GM21576 (cell line): ENCODE measurements around the gene GFRA1.

Source experiments
- ATAC-seq: cut with Tn5 transposase; IDR thresholded peaks from one replicate; pipeline ENCODE4 v1.9.1; 2021; ENCODE audit warnings: mild to moderate bottlenecking, moderate library complexity; ENCODE audit not compliant: unreplicated experiment

GFRA1 gene

GRCh38 chr10:116201670-116202430, 71.2 kb downstream of the GFRA1 start:
- ATAC-seq: no peak

GRCh38 chr10:116201011-116201410, 72.0 kb downstream of the GFRA1 start:
- no peak for ATAC-seq

- ATAC-seq: no peak
These were observed 74.3 kb downstream of the GFRA1 start for GRCh38 chr10:116198676-116199035.

- no peak for ATAC-seq
These were observed 74.9 kb downstream of the GFRA1 start for GRCh38 chr10:116197946-116198675.

GRCh38 chr10:116195583-116195982, 77.4 kb downstream of the GFRA1 start:
- ATAC-seq: no peak

GRCh38 chr10:116195039-116195438, 78.0 kb downstream of the GFRA1 start:
- ATAC-seq: no peak

- no peak for ATAC-seq
These were observed 78.9 kb downstream of the GFRA1 start for GRCh38 chr10:116194061-116194460.

GRCh38 chr10:116190883-116191282, 82.1 kb downstream of the GFRA1 start:
- no peak for ATAC-seq

GRCh38 chr10:116186273-116186672, 86.7 kb downstream of the GFRA1 start:
- no peak for ATAC-seq

- no peak for ATAC-seq
These were observed 87.7 kb downstream of the GFRA1 start for GRCh38 chr10:116185199-116185867.

- no peak for ATAC-seq
These were observed 88.6 kb downstream of the GFRA1 start for GRCh38 chr10:116184512-116184794.

GRCh38 chr10:116183733-116184511, 89.1 kb downstream of the GFRA1 start:
- no peak for ATAC-seq

GRCh38 chr10:116182426-116182825, 90.6 kb downstream of the GFRA1 start:
- ATAC-seq: no peak

- no peak for ATAC-seq
These were observed 94.9 kb downstream of the GFRA1 start for GRCh38 chr10:116178086-116178605.

GRCh38 chr10:116175231-116175630, 97.8 kb downstream of the GFRA1 start:
- ATAC-seq: no peak

- ATAC-seq: no peak
These were observed 101.5 kb downstream of the GFRA1 start for GRCh38 chr10:116171505-116171904.

GRCh38 chr10:116170815-116171250, 102.2 kb downstream of the GFRA1 start:
- ATAC-seq: no peak

GRCh38 chr10:116169782-116170445, 103.1 kb downstream of the GFRA1 start:
- ATAC-seq: no peak

GRCh38 chr10:116168745-116169144, 104.3 kb downstream of the GFRA1 start:
- no peak for ATAC-seq

- no peak for ATAC-seq
These were observed 104.7 kb downstream of the GFRA1 start for GRCh38 chr10:116168329-116168728.
